Smooth muscle cell of the brain vasculature (primary cell): ENCODE measurements around the gene LRRC8E.
"Not testable (repeated sequence)": the region's sequence is repeated elsewhere in the genome, so short reads cannot be mapped to it uniquely, and the experiment has no call there.

Source experiments
- DNase-seq: peaks from one replicate; pipeline ENCODE4 v3.0.0-alpha.2; 2012; ENCODE audit warnings: low read depth, low spot score

LRRC8E gene

GRCh38 chr19:7908742-7909461, 20.6 kb downstream of the LRRC8E start:
- DNase-seq = no peak

DNA sequence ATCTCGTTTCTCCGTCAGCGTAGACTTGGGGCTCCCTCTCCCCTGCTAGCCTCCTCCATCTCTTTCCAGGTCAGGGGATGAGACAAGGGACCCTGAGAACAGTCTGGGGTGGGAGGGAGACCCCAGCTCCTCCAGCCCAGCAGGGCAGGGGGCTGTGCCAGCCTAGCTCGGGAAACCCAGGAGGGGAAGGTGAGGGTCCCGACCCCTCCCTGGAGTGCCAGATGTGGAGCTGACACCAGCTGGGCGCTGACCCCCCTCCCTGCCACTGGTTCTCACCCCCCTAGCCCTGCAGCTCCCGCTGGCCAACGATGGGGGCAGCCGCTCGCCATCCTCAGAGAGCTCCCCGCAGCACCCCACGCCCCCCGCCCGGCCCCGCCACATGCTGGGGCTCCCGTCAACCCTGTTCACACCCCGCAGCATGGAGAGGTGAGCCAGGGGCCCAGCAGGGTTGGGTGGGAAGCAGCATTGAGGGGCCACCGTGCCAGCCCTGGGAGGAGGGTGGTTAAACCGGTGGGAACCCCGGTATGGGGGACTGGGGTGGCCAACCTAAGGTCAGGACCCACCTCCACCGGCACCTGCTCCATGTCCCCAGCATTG, 21.3 kb downstream of the LRRC8E start:
- DNase-seq = no peak

DNA sequence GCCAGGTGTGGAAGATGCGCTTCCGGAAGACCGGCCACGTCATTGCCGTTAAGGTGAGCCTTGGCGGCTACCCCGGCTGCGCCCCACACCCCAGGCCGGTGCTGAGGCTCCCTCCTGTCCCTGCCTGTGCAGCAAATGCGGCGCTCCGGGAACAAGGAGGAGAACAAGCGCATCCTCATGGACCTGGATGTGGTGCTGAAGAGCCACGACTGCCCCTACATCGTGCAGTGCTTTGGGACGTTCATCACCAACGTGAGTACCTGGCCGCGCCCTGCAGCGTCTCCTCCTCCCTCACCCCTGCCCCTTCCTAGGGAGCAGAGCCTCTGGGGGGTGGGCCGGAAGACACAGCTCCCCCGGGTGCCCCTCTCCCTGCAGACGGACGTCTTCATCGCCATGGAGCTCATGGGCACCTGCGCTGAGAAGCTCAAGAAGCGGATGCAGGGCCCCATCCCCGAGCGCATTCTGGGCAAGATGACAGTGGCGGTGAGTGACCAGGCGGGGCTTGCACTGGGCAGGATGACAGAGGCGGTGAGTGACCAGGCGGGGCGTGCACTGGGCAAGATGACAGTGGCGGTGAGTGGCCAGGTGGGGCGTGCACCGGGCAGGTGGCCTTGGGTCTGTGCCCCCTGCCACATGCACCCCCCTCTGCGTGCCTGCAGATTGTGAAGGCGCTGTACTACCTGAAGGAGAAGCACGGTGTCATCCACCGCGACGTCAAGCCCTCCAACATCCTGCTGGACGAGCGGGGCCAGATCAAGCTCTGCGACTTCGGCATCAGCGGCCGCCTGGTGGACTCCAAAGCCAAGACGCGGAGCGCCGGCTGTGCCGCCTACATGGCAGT, 22.2 kb downstream of the LRRC8E start:
- no peak for DNase-seq

DNA sequence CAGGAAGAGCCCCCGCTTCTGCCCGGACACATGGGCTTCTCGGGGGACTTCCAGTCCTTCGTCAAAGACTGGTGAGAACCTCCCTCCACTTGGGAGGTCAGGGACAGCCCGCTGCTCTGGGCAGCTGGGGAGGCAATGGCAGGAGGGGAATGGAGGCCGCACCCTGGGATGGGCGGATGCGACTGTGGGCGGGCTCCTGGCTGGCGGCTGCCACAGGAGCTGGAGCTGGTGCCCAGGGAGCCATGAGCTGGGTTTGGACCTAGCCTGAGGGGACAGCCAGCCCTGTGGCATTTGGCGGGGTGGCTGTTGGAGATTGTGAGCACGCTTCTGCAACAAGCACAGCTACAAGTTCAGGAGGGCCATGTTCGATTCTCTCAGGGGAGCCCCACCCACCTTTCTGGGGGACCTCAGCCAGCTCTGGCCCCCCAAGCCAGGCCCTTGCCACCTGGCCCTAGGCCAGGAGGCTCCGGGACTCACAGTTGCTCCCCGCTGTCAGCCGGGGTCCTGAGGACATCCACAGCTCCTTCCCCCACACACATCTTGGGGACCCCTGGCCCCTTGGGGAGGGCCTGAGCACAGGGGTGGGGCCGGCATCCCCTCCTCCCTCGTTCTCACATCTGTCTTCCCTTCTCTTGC, 23.3 kb downstream of the LRRC8E start:
- DNase-seq = no peak

DNA sequence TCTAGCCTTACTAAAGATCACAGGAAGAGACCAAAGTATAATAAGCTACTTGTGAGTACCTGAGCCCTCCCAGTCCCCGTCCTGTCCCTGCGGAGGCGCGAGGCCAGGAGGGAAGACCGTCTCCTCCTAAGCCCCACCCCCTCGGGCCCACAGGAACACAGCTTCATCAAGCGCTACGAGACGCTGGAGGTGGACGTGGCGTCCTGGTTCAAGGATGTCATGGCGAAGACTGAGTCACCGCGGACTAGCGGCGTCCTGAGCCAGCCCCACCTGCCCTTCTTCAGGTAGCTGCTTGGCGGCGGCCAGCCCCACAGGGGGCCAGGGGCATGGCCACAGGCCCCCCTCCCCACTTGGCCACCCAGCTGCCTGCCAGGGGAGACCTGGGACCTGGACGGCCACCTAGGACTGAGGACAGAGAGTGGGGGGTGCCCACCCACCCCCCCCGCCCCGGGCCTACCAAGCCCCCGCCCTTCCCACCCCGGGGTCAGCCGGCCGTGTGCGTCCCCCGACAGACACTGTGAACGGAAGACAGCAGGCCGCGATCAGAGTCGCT, 23.9 kb downstream of the LRRC8E start:
- no peak for DNase-seq

- no peak for DNase-seq
Measured at GRCh38 chr19:7912697-7913564, 24.6 kb downstream of the LRRC8E start.

DNA sequence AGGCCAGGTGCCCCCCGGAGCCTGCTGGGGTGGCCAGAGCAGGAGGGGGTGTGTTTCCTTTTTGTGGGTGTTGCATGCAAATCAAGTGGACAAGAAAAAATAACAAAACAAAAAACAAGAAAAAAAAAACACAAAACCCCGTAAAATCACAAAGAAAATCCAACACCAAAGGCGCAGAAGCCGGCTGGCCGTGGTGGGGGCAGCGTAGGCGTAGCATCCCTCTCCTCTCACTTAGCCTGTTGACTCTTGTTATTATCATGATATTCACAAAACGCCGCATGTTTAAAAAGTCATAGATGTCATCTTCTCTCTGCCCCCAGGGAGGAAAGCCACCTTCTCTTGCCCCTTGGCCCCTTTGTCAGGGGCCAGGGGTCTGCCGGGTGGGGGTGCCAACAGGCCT, 25.3 kb downstream of the LRRC8E start:
- DNase-seq = no peak

DNA sequence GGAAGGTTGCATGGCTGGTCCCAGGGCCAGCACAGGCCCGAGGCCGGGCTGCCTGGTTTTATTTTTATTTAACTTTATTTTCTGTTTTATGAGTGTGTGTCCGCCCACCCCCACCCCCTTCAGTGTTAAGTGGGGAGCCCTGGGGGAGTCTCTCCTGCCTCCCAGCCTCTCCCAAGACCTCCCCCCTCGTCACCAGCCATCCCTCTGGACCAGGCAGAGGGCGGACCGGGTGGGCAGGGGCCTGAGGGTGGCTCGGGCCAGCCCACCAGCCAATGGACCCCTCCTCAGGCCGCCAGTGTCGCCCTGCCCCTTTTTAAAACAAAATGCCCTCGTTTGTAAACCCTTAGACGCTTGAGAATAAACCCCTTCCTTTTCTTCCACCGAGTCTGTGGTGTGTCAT, 25.8 kb downstream of the LRRC8E start:
- no peak for DNase-seq

- DNase-seq = no peak
Measured at GRCh38 chr19:7914598-7915045, 26.3 kb downstream of the LRRC8E start, which contains the start of gene TGFBR3L. Gene TGFBR3L (plus strand): TSS chr19:7914830.

- no peak for DNase-seq
Measured at GRCh38 chr19:7915250-7916102, 27.2 kb downstream of the LRRC8E start.

DNA sequence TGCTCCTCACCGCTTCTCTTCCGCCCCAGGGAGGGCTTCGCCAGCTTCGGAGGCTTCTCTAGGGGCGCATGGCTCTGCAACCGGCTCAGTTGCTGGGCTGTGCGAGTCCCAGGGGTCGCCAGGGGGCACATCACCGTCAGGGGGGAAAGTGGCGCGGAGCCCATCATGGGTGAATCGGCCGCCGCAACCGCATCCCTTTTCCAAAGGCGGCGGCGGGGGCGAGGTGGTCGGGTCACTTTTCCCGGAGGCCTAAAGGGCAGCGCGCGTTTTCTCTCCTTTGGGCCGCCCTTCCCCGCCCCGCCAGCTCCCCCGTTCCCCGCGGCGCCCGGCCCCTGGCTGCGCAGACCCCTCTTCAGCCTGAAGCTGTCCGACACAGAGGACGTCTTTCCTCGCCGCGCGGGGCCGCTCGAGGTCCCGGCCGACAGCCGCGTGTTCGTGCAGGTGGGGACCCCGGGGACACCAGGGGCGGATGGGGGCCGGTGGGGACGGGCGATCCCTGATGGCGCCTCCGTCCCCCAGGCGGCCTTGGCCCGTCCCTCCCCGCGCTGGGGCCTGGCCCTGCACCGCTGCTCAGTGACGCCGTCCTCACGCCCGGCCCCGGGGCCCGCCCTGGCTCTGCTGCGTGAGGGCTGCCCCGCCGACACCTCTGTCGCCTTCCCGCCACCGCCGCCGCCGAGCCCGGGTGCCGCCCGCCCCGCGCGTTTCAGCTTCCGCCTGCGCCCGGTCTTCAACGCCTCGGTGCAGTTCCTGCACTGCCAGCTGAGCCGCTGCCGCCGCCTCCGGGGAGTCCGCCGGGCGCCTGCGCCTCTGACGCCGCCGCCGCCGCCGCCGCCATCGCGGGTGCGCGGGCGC, 28.0 kb downstream of the LRRC8E start:
- DNase-seq = no peak

GRCh38 chr19:7916955-7917266, 28.6 kb downstream of the LRRC8E start:
- no peak for DNase-seq

GRCh38 chr19:7917267-7918061, 29.2 kb downstream of the LRRC8E start:
- no peak for DNase-seq

GRCh38 chr19:7918062-7918614, 29.8 kb downstream of the LRRC8E start:
- DNase-seq = not testable (repeated sequence)

- no peak for DNase-seq
Measured at GRCh38 chr19:7918615-7919421, 30.5 kb downstream of the LRRC8E start.

GRCh38 chr19:7919610-7920518, 31.6 kb downstream of the LRRC8E start, which contains the start of gene SNAPC2:
Gene SNAPC2 (plus strand): TSS chr19:7920338. CDS start chr19:7920367, 29 bp downstream.
- DNase-seq = peak; percentile 85
